ENCODE results near the gene SAP30BP. TPM values are rescaled to one million over a fixed set of nuclear protein-coding genes. Genes with fewer than 3 reads are reported as not detected.

Gene SAP30BP
- polyA plus RNA-seq, 2 of the 4 experiments (the other 2 are of a cell fraction) = 103 to 139 TPM

DNA sequence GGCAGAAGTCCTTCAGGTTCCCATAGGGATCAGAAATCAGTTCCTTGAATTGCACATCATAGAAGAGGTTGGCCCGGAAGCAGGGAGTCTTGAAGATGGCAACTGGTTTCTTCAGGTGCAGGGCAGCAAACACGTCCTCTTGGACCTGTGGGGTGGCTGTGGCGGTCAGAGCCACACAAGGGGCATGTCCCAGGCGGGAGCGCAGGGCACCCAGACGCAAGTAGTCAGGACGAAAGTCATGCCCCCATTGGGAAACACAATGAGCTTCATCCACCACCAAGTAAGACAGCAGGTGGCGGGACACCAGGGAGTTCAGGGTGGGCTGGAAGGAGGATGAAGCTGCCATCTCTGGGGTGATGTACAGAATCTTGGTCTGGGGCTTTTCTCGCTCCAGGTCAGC, 4.6 kb upstream of the SAP30BP start (continued):
- no peak for TF ChIP-seq ELK1 (IDR thresholded peaks at IDR 0.05; ENCODE audit: low read depth, low read length)
- TF ChIP-seq FOSL2 (IDR thresholded peaks at IDR 0.05) = no peak
- TF ChIP-seq FOSL2 (CRISPR knock-in tag; IDR thresholded peaks at IDR 0.05) = no peak
- no peak for TF ChIP-seq HMGXB4 (CRISPR knock-in tag; IDR thresholded peaks at IDR 0.05; ENCODE audit: borderline replicate concordance)
- TF ChIP-seq, protein P1, sequence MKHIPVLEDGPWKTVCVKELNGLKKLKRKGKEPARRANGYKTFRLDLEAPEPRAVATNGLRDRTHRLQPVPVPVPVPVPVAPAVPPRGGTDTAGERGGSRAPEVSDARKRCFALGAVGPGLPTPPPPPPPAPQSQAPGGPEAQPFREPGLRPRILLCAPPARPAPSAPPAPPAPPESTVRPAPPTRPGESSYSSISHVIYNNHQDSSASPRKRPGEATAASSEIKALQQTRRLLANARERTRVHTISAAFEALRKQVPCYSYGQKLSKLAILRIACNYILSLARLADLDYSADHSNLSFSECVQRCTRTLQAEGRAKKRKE (CRISPR knock-in tag; IDR thresholded peaks at IDR 0.05; ENCODE audit: low read depth) = no peak
- TF ChIP-seq TP53 (CRISPR knock-in tag; IDR thresholded peaks at IDR 0.05) = no peak
- TF ChIP-seq EHF (CRISPR knock-in tag; IDR thresholded peaks at IDR 0.05) = no peak
- no peak for TF ChIP-seq MAZ (IDR thresholded peaks at IDR 0.05; ENCODE audit: borderline replicate concordance, low read depth, low read length)
- no peak for TF ChIP-seq NFE2L2 (conservative IDR thresholded peaks at IDR 0.05; ENCODE audit: low read length)

DNA sequence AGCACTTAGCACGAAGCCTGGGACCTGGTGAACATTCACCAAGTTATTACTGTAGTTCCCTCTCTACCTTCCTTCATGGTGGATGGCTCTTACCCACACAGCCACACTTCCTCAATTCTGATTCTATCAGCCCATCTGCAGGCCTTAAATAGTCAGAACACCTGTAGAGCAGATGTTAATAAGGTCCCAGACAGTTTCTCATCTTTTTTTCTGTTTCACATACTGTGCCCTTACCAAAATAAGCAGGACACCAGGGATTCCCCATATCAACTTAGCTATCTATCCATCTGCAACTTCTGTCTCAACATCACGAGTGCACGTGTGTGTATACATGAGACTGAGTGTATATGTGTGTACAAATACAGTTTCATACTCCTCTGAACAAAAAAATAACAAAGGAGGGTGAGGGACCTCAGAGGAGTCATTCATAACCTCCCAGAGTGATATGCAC, 3.0 kb upstream of the SAP30BP start:
- no peak for TF ChIP-seq HDAC2 (IDR thresholded peaks at IDR 0.05)
- TF ChIP-seq RARB (CRISPR knock-in tag; IDR thresholded peaks at IDR 0.05) = no peak
- TF ChIP-seq ZNF302 (CRISPR knock-in tag; IDR thresholded peaks at IDR 0.05) = no peak
- TF ChIP-seq FOXS1 (CRISPR knock-in tag; IDR thresholded peaks at IDR 0.05) = no peak
- no peak for TF ChIP-seq POLR2AphosphoS2 (conservative IDR thresholded peaks at IDR 0.05; ENCODE audit: low read length)
- Histone ChIP-seq H3K27ac (no peak overlapping the region), H3K9me3 (no peaks in the 10 kb centered on the region), H3K4me2 (no peak overlapping the region), H3K4me1 (peaks cover 16% of the 10 kb centered on the region), H3K4me3 (no peak overlapping the region)
- ChIA-PET CTCF (interaction anchor here (46.9 to 50.8 kb wide), 2 partner anchors 31 to 81 kb away, joined by 1931 to 2254 read pairs; partner anchors contain the start of genes GALK1 and SMIM5), POLR2A (no interaction called here)
- ATAC-seq (no peak), FAIRE-seq (no peak), DNase-seq (ENCODE audit: low read depth in 1 of 2, low spot score in 1 of 2) (no peak)
- WGBS (ENCODE audit: missing lambda C conversion rate) = 92% methylated on average over 3 of the region's 3 CpGs

DNA sequence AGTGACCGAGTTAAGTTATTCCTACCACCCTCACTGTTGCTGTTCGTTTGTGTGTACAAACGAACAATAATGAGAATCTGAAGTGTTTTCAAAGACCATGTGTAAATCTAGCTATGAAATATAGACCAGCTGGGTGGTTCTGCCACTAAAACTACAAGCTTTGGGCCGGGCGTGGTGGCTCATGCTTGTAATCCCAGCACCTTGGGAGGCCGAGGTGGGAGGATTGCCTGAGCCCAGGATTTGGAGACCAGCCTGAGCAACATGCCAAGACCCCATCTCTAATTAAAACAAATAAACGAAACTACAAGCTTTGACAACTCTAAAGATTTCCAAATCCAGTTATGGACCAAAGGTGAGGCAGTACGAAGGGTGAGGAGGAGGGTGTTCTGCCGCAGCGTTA, 1.2 kb upstream of the SAP30BP start:
- H3K4me1 ChIP-seq = peaks cover 16% of the 10 kb centered on the region
- no peak for ATAC-seq
- H3K27ac ChIP-seq = peak overlapping the region in 1 of 2 experiments; percentile 91; a peak in 2 of 6 replicates
- no peak for FAIRE-seq
- no peak for DNase-seq (ENCODE audit: low read depth in 1 of 2, low spot score in 1 of 2)
- TF ChIP-seq NFE2L2 (conservative IDR thresholded peaks at IDR 0.05; ENCODE audit: low read length) (no peak), TP53 (CRISPR knock-in tag; IDR thresholded peaks at IDR 0.05) (no peak), PHF8 (IDR thresholded peaks at IDR 0.05; ENCODE audit: borderline replicate concordance, low read depth) (no peak), PBX3 (IDR thresholded peaks at IDR 0.05) (no peak), FOSL2 (IDR thresholded peaks at IDR 0.05) (no peak), FOSL2 (CRISPR knock-in tag; IDR thresholded peaks at IDR 0.05) (no peak), CHD4 (IDR thresholded peaks at IDR 0.05; ENCODE audit: borderline replicate concordance) (no peak), ZSCAN20 (CRISPR knock-in tag; IDR thresholded peaks at IDR 0.05) (no peak), KDM5A (IDR thresholded peaks at IDR 0.05) (no peak), CBX8 (IDR thresholded peaks at IDR 0.05) (no peak), JUN (IDR thresholded peaks at IDR 0.05) (no peak), RCOR1 (IDR thresholded peaks at IDR 0.05; ENCODE audit: low read depth, low read length) (no peak), ESRRA (IDR thresholded peaks at IDR 0.05; ENCODE audit: borderline replicate concordance, low read length) (no peak), FOXS1 (CRISPR knock-in tag; IDR thresholded peaks at IDR 0.05) (no peak), CHD2 (IDR thresholded peaks at IDR 0.05; ENCODE audit: low read length, partially characterized antibody) (no peak), KDM1A (IDR thresholded peaks at IDR 0.05; ENCODE audit: low read depth) (no peak)
- CTCF ChIA-PET = interaction anchor here (1.5 to 50.8 kb wide), 4 partner anchors 9 to 79 kb away, joined by 9 to 2254 read pairs (median 970); partner anchors contain the start of genes GALK1 and SMIM5
- H3K9me3 ChIP-seq = no peaks in the 10 kb centered on the region
- H3K4me2 ChIP-seq = peak overlapping the region; percentile 87
- POLR2A ChIA-PET = interaction anchor here (0.9 to 1.8 kb wide), 4 partner anchors 12 to 55 kb away, joined by 5 to 8 read pairs (median 6); partner anchors contain the start of gene ITGB4
- H3K4me3 ChIP-seq = peak overlapping the region; percentile 72
- 77% methylated on average over 10 of the region's 10 CpGs for WGBS (ENCODE audit: missing lambda C conversion rate)

All from A549 (cell line).